PC-3 (cell line): ENCODE measurements around the gene DELE1. TPM values are rescaled to one million over a fixed set of nuclear protein-coding genes. Genes with fewer than 3 reads are reported as not detected.

Experiments used
- ATAC-seq: fragments of 200-7000 bp; cut with Tn5 transposase; 2 replicates; pipeline ENCODE4 v1.9.1; 2020; ENCODE audit warnings: mild to moderate bottlenecking, moderate library complexity
- BruUV-seq: library from RNA; stranded (reverse); fragments of 400-500 nt; replicated peaks from 2 replicates; lab custom pipeline; 2021; lab: Mats Ljungman, UMichigan
- CTCF ChIA-PET: fragments of 300-600 bp; sonication (Branson Sonifier 250); formaldehyde crosslinking; loops from one replicate; lab custom pipeline; 2022; ENCODE audit warnings: antibody characterized with exemption; lab: Charles Lee
- POLR2A ChIA-PET: fragments of 300-600 bp; sonication (Branson Sonifier 250); formaldehyde crosslinking; loops from one replicate; lab custom pipeline; 2022; ENCODE audit warnings: antibody characterized with exemption; ENCODE audit not compliant: unreplicated experiment; lab: Charles Lee
- DNase-seq: peaks from one replicate; pipeline ENCODE4 v3.0.0-alpha.2; 2015
- H2AFZ ChIP-seq: fragments of 300-600 bp; sonication (generic); 2 replicates; pipeline ENCODE4 v1.6.0; 2016; ENCODE audit warnings: antibody characterized with exemption, low read length
- H3F3A ChIP-seq: fragments of 300-600 bp; sonication (generic); one replicate; pipeline ENCODE4 v1.6.0; 2017; ENCODE audit warnings: antibody characterized with exemption, low read length, control low read depth, mild to moderate bottlenecking; ENCODE audit not compliant: unreplicated experiment
- H3K27ac ChIP-seq: fragments of 300-600 bp; sonication (generic); 2 replicates; pipeline ENCODE4 v1.5.1; 2016; ENCODE audit warnings: mild to moderate bottlenecking, low read length
- H3K27me3 ChIP-seq: fragments of 300-600 bp; sonication (generic); 2 replicates; pipeline ENCODE4 v1.6.1; 2016; ENCODE audit warnings: low read length, mixed read lengths
- H3K36me3 ChIP-seq: fragments of 300-600 bp; sonication (generic); 2 replicates; pipeline ENCODE4 v1.6.1; 2016; ENCODE audit warnings: low read depth, mixed run types, low read length, mixed read lengths
- H3K4me1 ChIP-seq: fragments of 300-600 bp; sonication (generic); 2 replicates; pipeline ENCODE4 v1.5.1; 2016; ENCODE audit warnings: low read length; ENCODE audit not compliant: insufficient read depth
- H3K4me2 ChIP-seq: fragments of 300-600 bp; sonication (generic); 2 replicates; pipeline ENCODE4 v1.6.0; 2016; ENCODE audit warnings: low read length
- H3K4me3 ChIP-seq: fragments of 300-600 bp; sonication (generic); 2 replicates; pipeline ENCODE4 v1.5.1; 2016; ENCODE audit warnings: mild to moderate bottlenecking, low read length, mixed read lengths
- H3K79me2 ChIP-seq: fragments of 300-600 bp; sonication (generic); 2 replicates; pipeline ENCODE4 v1.6.1; 2017; ENCODE audit warnings: low read length, mixed read lengths
- H3K9ac ChIP-seq: fragments of 300-600 bp; sonication (generic); 2 replicates; pipeline ENCODE4 v1.6.0; 2016; ENCODE audit warnings: mild to moderate bottlenecking, low read length
- H3K9me2 ChIP-seq: fragments of 300-600 bp; sonication (generic); replicated peaks from 2 replicates; pipeline ENCODE4 v1.6.1; 2016; ENCODE audit warnings: mixed run types, low read length, mixed read lengths
- H3K9me3 ChIP-seq: fragments of 300-600 bp; sonication (generic); 2 replicates; pipeline ENCODE4 v1.6.1; 2016; ENCODE audit warnings: low read length, mixed read lengths
- H4K20me1 ChIP-seq: fragments of 300-600 bp; sonication (generic); 2 replicates; pipeline ENCODE4 v1.6.1; 2016; ENCODE audit warnings: low read length, mixed read lengths
- CTCF ChIP-seq: fragments of 300-600 bp; sonication (generic); conservative IDR thresholded peaks from 2 replicates; pipeline ENCODE4 v1.5.1; 2017; ENCODE audit warnings: antibody characterized with exemption, low read depth, mild to moderate bottlenecking, low read length
- EZH2 ChIP-seq: fragments of 300-600 bp; sonication (generic); IDR thresholded peaks from one replicate; pipeline ENCODE4 v1.6.1; 2017; ENCODE audit warnings: antibody characterized with exemption, mild to moderate bottlenecking, low read length; ENCODE audit not compliant: unreplicated experiment
- EZH2phosphoT487 ChIP-seq: fragments of 300-600 bp; sonication (generic); IDR thresholded peaks from 2 replicates; pipeline ENCODE4 v1.6.1; 2018; ENCODE audit warnings: mild to moderate bottlenecking, antibody characterized with exemption, low read length, borderline replicate concordance
- intact Hi-C: fragments of 100-400 bp; cut with micrococcal nuclease; formaldehyde crosslinking; loops from 2 replicates; pipeline ENCODE4 v1.9.0; 2023
- total RNA-seq: library from RNA; depleted of rRNA; stranded (reverse); fragments of >200 nt; gene quantifications from 2 replicates; pipeline ENCODE4 v1.2.3, GENCODE V29; 2014

DELE1 gene
- total RNA-seq, 1 experiment from 2014 or later: 46.6 TPM

- no peaks in the 10 kb centered on the region for H3K79me2 ChIP-seq
- POLR2A ChIA-PET: no interaction called here
- H3K4me3 ChIP-seq: no peak overlapping the region
- CTCF ChIA-PET: interaction anchor here (0.5 to 1.5 kb wide), 8 partner anchors 16 to 627 kb away, joined by 3 to 11 read pairs (median 4); partner anchors contain the start of gene DELE1
- no peaks in the 10 kb centered on the region for H3F3A ChIP-seq
- no peak overlapping the region for H3K27ac ChIP-seq
- H3K9ac ChIP-seq: no peak overlapping the region
- H3K9me2 ChIP-seq: no peaks in the 10 kb centered on the region
- H2AFZ ChIP-seq: peak overlapping the region; percentile 64
- H3K4me2 ChIP-seq: peak overlapping the region; percentile 54; the same call in 1 of the 2 replicates
- peak; percentile 95 for ATAC-seq
- no peaks in the 10 kb centered on the region for H4K20me1 ChIP-seq
- H3K4me1 ChIP-seq: 0 out of 2 replicates have a peak, but pooled peaks cover 6% of the 10 kb centered on the region
- H3K9me3 ChIP-seq: no peaks in the 10 kb centered on the region
- TF ChIP-seq EZH2phosphoT487: no peak
- TF ChIP-seq CTCF: peak; percentile 77
- no peak for TF ChIP-seq EZH2
- intact Hi-C loops: loop anchor here (1.0 kb wide), 2 partner anchors 71 to 268 kb away; no protein-coding TSS in a partner anchor
- no peaks in the 10 kb centered on the region for H3K36me3 ChIP-seq
- no TSS peak for BruUV-seq
- peak; percentile 78 for DNase-seq
- no peaks in the 10 kb centered on the region for H3K27me3 ChIP-seq
Observed at GRCh38 chr5:141960449-141961323, 37.0 kb downstream of the DELE1 start.

- H3K9me2 ChIP-seq: no peaks in the 10 kb centered on the region
- no peaks in the 10 kb centered on the region for H3K79me2 ChIP-seq
- no TSS peak for BruUV-seq
- H2AFZ ChIP-seq: peak overlapping the region; percentile 64
- no peak overlapping the region for H3K9ac ChIP-seq
- no peak overlapping the region for H3K27ac ChIP-seq
- ChIA-PET POLR2A (no interaction called here), CTCF (interaction anchor here (0.7 to 1.5 kb wide), 6 partner anchors 17 to 626 kb away, joined by 3 to 11 read pairs (median 4); partner anchors contain the start of gene DELE1)
- H3K4me2 ChIP-seq: no peak overlapping the region
- DNase-seq: no peak
- no peaks in the 10 kb centered on the region for H4K20me1 ChIP-seq
- no peaks in the 10 kb centered on the region for H3K27me3 ChIP-seq
- no peak for ATAC-seq
- no peak overlapping the region for H3K4me3 ChIP-seq
- H3F3A ChIP-seq: no peaks in the 10 kb centered on the region
- H3K4me1 ChIP-seq: 0 out of 2 replicates have a peak, but pooled peaks cover 6% of the 10 kb centered on the region
- intact Hi-C loops: no loop called here
- TF ChIP-seq EZH2: no peak
- TF ChIP-seq EZH2phosphoT487: no peak
- TF ChIP-seq CTCF: no peak
- no peaks in the 10 kb centered on the region for H3K36me3 ChIP-seq
- H3K9me3 ChIP-seq: no peaks in the 10 kb centered on the region
Observed at GRCh38 chr5:141961466-141961865, 37.8 kb downstream of the DELE1 start.

GRCh38 chr5:141963701-141964100 lies 40.0 kb downstream of the DELE1 start:
- no peak overlapping the region for H3K27ac ChIP-seq
- no peak overlapping the region for H3K4me2 ChIP-seq
- no peak overlapping the region for H3K9ac ChIP-seq
- DNase-seq: no peak
- no peaks in the 10 kb centered on the region for H3K27me3 ChIP-seq
- no TSS peak for BruUV-seq
- H3K9me3 ChIP-seq: no peaks in the 10 kb centered on the region
- no peaks in the 10 kb centered on the region for H4K20me1 ChIP-seq
- ATAC-seq: no peak
- no peaks in the 10 kb centered on the region for H3F3A ChIP-seq
- POLR2A ChIA-PET: no interaction called here
- CTCF ChIA-PET: no interaction called here
- H3K79me2 ChIP-seq: no peaks in the 10 kb centered on the region
- H3K4me1 ChIP-seq: 0 out of 2 replicates have a peak, but pooled peaks cover 4% of the 10 kb centered on the region
- no peak overlapping the region for H2AFZ ChIP-seq
- no peaks in the 10 kb centered on the region for H3K9me2 ChIP-seq
- H3K4me3 ChIP-seq: no peak overlapping the region
- no peaks in the 10 kb centered on the region for H3K36me3 ChIP-seq
- TF ChIP-seq EZH2 (no peak), EZH2phosphoT487 (no peak), CTCF (no peak)
- intact Hi-C loops: no loop called here
